OCI-LY3 (cell line): ENCODE results near the gene ENTREP1.

Source experiments
- EZH2phosphoT487 ChIP-seq: fragments of 200-600 bp; shearing (Covaris generic); IDR thresholded peaks from 2 replicates; pipeline ENCODE4 v1.6.1; 2018; ENCODE audit warnings: antibody characterized with exemption, mixed run types, low read depth
- TF ChIP-seq, protein P1 (sequence below): fragments of 200-600, 300-600 bp; sonication (generic); IDR thresholded peaks from 2 replicates; pipeline ENCODE4 v1.5.1; 2014; ENCODE audit warnings: antibody characterized with exemption, low read length, low read depth

DNA sequence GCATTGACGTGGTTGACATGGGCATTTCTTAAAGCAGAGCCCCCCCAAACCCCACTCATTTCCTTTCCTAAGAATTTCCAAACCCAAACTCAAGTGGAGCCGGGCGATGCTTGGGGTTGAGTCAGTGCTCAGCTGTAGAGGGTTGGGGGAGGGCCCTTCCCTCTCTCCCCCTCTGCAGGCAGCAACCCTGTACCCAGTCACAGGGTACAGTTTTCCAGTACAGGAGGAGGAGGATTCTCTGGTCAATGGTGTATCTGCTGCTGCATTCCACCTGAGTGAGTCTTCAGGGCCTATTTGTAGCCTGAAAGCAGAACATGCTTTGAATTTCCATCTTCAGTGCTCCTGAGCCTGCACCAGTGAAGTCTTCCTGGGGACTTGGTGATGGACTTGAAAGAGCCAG lies 55.8 kb downstream of the ENTREP1 start:
- TF ChIP-seq, protein P1, sequence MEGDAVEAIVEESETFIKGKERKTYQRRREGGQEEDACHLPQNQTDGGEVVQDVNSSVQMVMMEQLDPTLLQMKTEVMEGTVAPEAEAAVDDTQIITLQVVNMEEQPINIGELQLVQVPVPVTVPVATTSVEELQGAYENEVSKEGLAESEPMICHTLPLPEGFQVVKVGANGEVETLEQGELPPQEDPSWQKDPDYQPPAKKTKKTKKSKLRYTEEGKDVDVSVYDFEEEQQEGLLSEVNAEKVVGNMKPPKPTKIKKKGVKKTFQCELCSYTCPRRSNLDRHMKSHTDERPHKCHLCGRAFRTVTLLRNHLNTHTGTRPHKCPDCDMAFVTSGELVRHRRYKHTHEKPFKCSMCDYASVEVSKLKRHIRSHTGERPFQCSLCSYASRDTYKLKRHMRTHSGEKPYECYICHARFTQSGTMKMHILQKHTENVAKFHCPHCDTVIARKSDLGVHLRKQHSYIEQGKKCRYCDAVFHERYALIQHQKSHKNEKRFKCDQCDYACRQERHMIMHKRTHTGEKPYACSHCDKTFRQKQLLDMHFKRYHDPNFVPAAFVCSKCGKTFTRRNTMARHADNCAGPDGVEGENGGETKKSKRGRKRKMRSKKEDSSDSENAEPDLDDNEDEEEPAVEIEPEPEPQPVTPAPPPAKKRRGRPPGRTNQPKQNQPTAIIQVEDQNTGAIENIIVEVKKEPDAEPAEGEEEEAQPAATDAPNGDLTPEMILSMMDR, result no peak
- TF ChIP-seq EZH2phosphoT487, result no peak
